ENCODE measurements around the gene MPP7.

Gene MPP7

DNA sequence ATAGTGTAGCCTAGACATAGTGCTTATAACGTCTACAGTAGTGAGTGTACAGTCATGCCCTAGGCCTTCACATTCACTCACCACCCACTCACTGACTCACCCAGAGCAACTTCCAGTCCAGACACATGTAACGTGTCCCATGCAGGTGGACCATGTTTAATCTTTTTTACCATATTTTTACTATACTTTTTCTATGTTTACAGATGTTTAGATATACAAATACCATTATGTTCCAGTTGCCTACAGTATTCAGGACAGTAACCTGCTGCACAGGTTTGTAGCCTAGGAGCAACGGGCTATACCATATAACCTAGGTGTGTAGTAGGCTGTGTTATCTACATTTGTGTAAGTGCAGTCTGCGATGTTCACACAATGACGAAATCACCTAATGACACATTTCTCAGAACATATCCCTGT lies 11.0 kb downstream of the MPP7 start:
- Histone ChIP-seq H3K27ac (ENCODE audit: low read length) (peak overlapping the region; percentile 4), H3K36me3 (ENCODE audit: control insufficient read depth in 1 of 2, insufficient read depth in 2 of 2, low read length in 2 of 2) (no peaks in the 10 kb centered on the region), H3K4me1 (ENCODE audit: control insufficient read depth in 1 of 2, insufficient read depth in 2 of 2, low read length in 2 of 2) (peaks cover 6 to 22% of the 10 kb centered on the region in 2 donors), H3K27me3 (ENCODE audit: low read depth, low read length) (no peaks in the 10 kb centered on the region), H3K4me3 (ENCODE audit: low read depth in 1 of 2, low read length in 2 of 2) (no peak overlapping the region), H3K9me3 (ENCODE audit: control insufficient read depth in 1 of 2, low read length in 2 of 2) (no peaks in the 10 kb centered on the region)

DNA sequence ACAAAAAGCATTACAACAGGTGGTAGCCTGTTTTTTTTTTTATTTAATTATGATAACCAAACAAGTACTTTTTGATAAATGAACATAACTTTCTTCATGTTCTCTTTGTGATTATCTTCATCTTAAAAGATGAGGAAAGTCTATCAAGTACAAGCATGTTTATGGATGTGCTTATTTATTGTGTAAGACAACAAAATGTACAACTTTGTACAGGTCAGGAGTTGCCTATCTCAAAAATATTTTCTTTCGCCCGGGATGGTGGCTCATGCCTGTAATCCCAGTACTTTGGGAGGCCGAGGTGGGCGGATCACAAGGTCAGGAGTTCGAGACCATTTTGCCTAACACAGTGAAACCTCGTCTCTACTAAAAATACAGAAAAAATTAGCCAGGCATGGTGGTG lies 17.0 kb downstream of the MPP7 start:
- Histone ChIP-seq H3K27ac (ENCODE audit: low read length) (no peak overlapping the region), H3K9me3 (ENCODE audit: control insufficient read depth in 1 of 2, low read length in 2 of 2) (no peaks in the 10 kb centered on the region), H3K4me3 (ENCODE audit: low read depth in 1 of 2, low read length in 2 of 2) (no peak overlapping the region), H3K4me1 (ENCODE audit: control insufficient read depth in 1 of 2, insufficient read depth in 2 of 2, low read length in 2 of 2) (peaks cover under 1 to 17% of the 10 kb centered on the region in 2 donors), H3K27me3 (ENCODE audit: low read depth, low read length) (no peaks in the 10 kb centered on the region), H3K36me3 (ENCODE audit: control insufficient read depth in 1 of 2, insufficient read depth in 2 of 2, low read length in 2 of 2) (no peaks in the 10 kb centered on the region)

DNA sequence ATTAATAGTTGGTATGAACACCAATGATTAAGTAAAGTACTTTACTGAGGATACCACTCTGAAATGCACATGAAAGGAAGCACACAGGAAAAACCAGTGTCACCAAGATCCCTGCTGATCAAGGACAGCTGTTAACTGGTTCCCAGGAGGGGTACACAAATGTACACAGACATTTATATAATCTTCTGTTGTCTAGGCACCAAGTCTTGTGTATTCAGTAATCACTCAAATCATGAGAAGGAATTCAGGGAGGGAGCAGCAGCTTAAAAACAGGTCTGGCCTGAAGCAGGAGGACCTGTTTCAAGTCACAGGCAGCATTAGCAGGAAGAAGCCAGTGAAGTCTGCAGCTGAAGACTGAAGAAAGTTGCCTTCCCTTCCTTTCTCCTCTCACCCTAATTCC lies 18.7 kb downstream of the MPP7 start:
- Histone ChIP-seq H3K27me3 (ENCODE audit: low read depth, low read length) (no peaks in the 10 kb centered on the region), H3K36me3 (ENCODE audit: control insufficient read depth in 1 of 2, insufficient read depth in 2 of 2, low read length in 2 of 2) (no peaks in the 10 kb centered on the region), H3K9me3 (ENCODE audit: control insufficient read depth in 1 of 2, low read length in 2 of 2) (no peaks in the 10 kb centered on the region), H3K4me3 (ENCODE audit: low read depth in 1 of 2, low read length in 2 of 2) (no peak overlapping the region), H3K4me1 (ENCODE audit: control insufficient read depth in 1 of 2, insufficient read depth in 2 of 2, low read length in 2 of 2) (peaks cover 5 to 28% of the 10 kb centered on the region in 2 donors), H3K27ac (ENCODE audit: low read length) (no peak overlapping the region)

DNA sequence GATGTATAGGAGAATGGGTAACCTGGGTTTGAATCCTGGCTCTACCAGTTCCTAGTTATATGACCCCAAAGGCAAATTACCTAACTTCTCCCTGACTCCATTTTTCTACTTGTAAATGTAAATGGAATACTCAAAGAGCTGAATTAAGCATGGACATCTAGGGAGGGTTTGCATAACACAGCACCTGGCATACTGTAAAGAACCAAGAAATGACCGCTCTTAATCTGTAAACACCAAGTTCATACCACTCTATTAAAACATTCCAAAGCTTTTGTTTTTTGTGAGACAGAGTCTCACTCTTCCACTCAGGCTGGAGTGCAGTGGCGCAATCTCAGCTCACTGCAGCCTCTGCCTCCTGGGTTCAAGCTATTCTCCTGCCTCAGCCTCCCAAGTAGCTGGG lies 19.6 kb downstream of the MPP7 start:
- Histone ChIP-seq H3K4me3 (ENCODE audit: low read depth in 1 of 2, low read length in 2 of 2) (no peak overlapping the region), H3K9me3 (ENCODE audit: control insufficient read depth in 1 of 2, low read length in 2 of 2) (no peaks in the 10 kb centered on the region), H3K36me3 (ENCODE audit: control insufficient read depth in 1 of 2, insufficient read depth in 2 of 2, low read length in 2 of 2) (no peaks in the 10 kb centered on the region), H3K4me1 (ENCODE audit: control insufficient read depth in 1 of 2, insufficient read depth in 2 of 2, low read length in 2 of 2) (peaks cover 5 to 28% of the 10 kb centered on the region in 2 donors), H3K27me3 (ENCODE audit: low read depth, low read length) (no peaks in the 10 kb centered on the region), H3K27ac (ENCODE audit: low read length) (no peak overlapping the region)

DNA sequence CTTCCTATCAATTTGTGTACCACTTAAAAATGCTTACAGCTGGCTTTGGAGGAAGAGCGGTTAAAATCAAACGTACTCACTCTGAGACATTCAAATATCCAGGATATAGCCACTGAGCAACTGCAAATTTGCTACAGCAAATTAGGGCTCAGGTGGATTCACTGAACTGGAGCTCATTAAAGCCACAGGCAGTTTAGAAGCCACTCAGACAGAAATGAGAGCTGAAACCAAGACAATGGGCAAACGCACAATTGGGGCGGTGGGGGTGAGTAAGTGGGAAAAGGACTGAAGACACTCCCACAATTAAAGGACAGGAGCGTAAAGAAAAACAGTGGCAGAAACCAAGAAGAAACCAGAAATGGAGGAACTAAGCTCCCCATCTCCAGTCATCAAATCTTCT lies 20.5 kb downstream of the MPP7 start:
- H3K4me3 ChIP-seq (ENCODE audit: low read depth in 1 of 2, low read length in 2 of 2) = no peak overlapping the region
- H3K36me3 ChIP-seq (ENCODE audit: control insufficient read depth in 1 of 2, insufficient read depth in 2 of 2, low read length in 2 of 2) = no peaks in the 10 kb centered on the region
- H3K9me3 ChIP-seq (ENCODE audit: control insufficient read depth in 1 of 2, low read length in 2 of 2) = no peaks in the 10 kb centered on the region
- no peaks in the 10 kb centered on the region for H3K27me3 ChIP-seq (ENCODE audit: low read depth, low read length)
- H3K4me1 ChIP-seq (ENCODE audit: control insufficient read depth in 1 of 2, insufficient read depth in 2 of 2, low read length in 2 of 2) = peaks cover 5 to 28% of the 10 kb centered on the region in 2 donors
- H3K27ac ChIP-seq (ENCODE audit: low read length) = no peak overlapping the region

DNA sequence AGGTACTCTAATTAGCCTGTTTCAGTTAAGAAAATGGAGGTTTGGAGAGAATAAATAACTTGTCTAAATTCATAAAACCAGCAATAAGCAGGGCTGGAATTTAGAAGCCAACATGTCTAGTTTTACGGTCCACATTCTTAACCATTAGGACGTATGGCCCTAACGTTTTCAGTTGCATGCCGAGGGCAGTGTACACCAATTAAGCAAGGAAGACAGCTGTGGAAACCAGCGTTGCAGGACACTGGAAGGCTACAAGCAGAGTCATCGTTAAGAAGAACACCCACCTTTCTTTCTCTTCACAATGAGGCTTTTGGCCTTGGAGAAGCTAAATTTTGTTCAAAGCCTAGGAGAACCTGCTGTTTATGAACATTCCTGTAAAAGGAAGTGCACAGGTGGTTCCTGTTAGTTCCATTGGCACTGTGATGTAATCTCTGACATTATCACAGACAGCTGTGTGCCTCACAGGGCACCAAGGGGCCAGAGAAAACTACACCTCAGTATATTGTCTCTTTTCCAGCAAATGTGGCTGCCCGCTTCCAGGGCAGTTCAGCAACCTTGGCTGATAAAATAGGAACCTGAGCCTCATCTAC lies 21.0 kb downstream of the MPP7 start:
- Histone ChIP-seq H3K27me3 (ENCODE audit: low read depth, low read length) (no peaks in the 10 kb centered on the region), H3K27ac (ENCODE audit: low read length) (no peak overlapping the region), H3K9me3 (ENCODE audit: control insufficient read depth in 1 of 2, low read length in 2 of 2) (no peaks in the 10 kb centered on the region), H3K4me1 (ENCODE audit: control insufficient read depth in 1 of 2, insufficient read depth in 2 of 2, low read length in 2 of 2) (peaks cover 5 to 28% of the 10 kb centered on the region in 2 donors), H3K36me3 (ENCODE audit: control insufficient read depth in 1 of 2, insufficient read depth in 2 of 2, low read length in 2 of 2) (no peaks in the 10 kb centered on the region), H3K4me3 (ENCODE audit: low read depth in 1 of 2, low read length in 2 of 2) (no peak overlapping the region)

DNA sequence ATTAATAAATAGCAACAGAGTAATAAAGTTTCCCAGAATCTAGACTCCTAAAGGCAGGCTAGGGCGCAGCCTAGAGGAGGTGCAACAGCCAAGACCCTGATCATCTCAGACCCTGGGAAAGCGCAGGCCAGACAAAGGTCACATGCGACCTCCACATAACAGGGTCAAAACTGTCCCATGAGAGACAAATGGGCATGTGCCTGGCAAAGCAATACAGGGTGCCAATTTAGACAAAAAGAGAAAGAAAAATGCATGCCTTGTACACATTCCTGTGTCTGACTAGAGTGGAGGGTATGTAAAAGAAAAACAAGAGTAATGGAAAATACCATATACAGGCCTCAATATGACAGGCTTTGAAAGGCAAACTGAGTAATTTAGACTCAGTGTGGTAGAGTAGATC lies 22.2 kb downstream of the MPP7 start:
- H3K27me3 ChIP-seq (ENCODE audit: low read depth, low read length) = no peaks in the 10 kb centered on the region
- no peaks in the 10 kb centered on the region for H3K36me3 ChIP-seq (ENCODE audit: control insufficient read depth in 1 of 2, insufficient read depth in 2 of 2, low read length in 2 of 2)
- H3K9me3 ChIP-seq (ENCODE audit: control insufficient read depth in 1 of 2, low read length in 2 of 2) = no peaks in the 10 kb centered on the region
- H3K27ac ChIP-seq (ENCODE audit: low read length) = no peak overlapping the region
- peaks cover 5 to 28% of the 10 kb centered on the region in 2 donors for H3K4me1 ChIP-seq (ENCODE audit: control insufficient read depth in 1 of 2, insufficient read depth in 2 of 2, low read length in 2 of 2)
- no peak overlapping the region for H3K4me3 ChIP-seq (ENCODE audit: low read depth in 1 of 2, low read length in 2 of 2)

DNA sequence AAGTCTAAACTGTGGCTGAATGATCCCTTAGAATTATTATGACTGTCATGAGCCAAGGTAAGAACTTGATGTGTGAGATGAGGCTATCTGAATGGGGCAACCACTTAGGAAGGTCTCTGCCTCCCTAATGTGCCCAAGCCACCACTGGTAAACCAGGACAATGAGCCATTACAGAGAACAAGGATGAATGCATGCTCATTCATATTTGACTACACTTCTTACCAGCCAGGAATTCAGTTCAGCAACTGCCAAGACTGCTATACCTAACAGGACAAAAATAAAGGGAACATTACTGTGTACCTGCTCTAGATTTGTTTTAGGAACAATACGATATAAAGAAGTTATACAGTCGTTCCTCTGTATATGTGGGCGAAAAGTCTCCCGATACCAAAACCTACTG lies 23.0 kb downstream of the MPP7 start:
- H3K4me1 ChIP-seq (ENCODE audit: control insufficient read depth in 1 of 2, insufficient read depth in 2 of 2, low read length in 2 of 2) = peaks cover 5 to 23% of the 10 kb centered on the region in 2 donors
- no peaks in the 10 kb centered on the region for H3K27me3 ChIP-seq (ENCODE audit: low read depth, low read length)
- no peaks in the 10 kb centered on the region for H3K9me3 ChIP-seq (ENCODE audit: control insufficient read depth in 1 of 2, low read length in 2 of 2)
- H3K27ac ChIP-seq (ENCODE audit: low read length) = no peak overlapping the region
- H3K4me3 ChIP-seq (ENCODE audit: low read depth in 1 of 2, low read length in 2 of 2) = no peak overlapping the region
- H3K36me3 ChIP-seq (ENCODE audit: control insufficient read depth in 1 of 2, insufficient read depth in 2 of 2, low read length in 2 of 2) = no peaks in the 10 kb centered on the region

DNA sequence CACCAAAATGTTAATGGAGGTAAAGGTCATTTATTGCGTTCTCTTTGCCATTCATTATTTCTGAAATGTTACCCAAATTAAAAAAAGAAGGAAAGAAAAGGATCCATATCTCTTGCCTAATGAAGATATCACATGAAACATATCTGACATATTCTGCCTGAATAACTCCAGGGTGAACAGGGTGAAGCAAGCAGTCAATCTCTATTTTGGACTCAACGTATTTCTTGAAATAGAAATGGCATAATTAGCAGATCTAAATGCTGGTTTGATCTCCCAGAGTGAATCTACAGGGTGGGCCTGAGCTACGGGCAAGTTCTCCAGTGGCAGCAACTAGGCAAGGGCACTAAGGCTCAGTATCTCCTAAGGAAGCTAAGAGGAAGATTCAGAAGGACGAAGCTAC lies 24.0 kb downstream of the MPP7 start:
- Histone ChIP-seq H3K36me3 (ENCODE audit: control insufficient read depth in 1 of 2, insufficient read depth in 2 of 2, low read length in 2 of 2) (no peaks in the 10 kb centered on the region), H3K9me3 (ENCODE audit: control insufficient read depth in 1 of 2, low read length in 2 of 2) (no peaks in the 10 kb centered on the region), H3K4me1 (ENCODE audit: control insufficient read depth in 1 of 2, insufficient read depth in 2 of 2, low read length in 2 of 2) (peaks cover 5 to 17% of the 10 kb centered on the region in 2 donors), H3K27me3 (ENCODE audit: low read depth, low read length) (no peaks in the 10 kb centered on the region), H3K27ac (ENCODE audit: low read length) (no peak overlapping the region), H3K4me3 (ENCODE audit: low read depth in 1 of 2, low read length in 2 of 2) (no peak overlapping the region)

DNA sequence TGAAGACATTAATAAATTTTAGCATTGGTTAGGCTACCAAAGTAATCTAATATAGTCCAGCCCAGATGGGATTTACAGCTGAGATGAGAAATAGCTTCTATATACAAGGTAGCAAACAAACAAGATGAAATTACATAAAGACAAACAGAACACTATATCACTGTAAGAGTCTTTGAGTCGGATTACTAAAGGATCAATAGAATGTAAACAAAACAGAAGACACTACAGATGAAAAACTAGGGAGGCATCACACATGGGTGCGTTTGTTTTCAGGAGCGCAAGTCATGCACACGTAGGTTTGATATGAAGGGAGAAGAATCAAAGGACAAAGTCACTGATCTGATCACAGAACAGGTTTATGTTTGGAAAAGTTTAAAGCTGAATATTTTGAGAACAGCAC lies 26.5 kb downstream of the MPP7 start:
- peaks cover 5 to 17% of the 10 kb centered on the region in 2 donors for H3K4me1 ChIP-seq (ENCODE audit: control insufficient read depth in 1 of 2, insufficient read depth in 2 of 2, low read length in 2 of 2)
- no peaks in the 10 kb centered on the region for H3K9me3 ChIP-seq (ENCODE audit: control insufficient read depth in 1 of 2, low read length in 2 of 2)
- no peaks in the 10 kb centered on the region for H3K36me3 ChIP-seq (ENCODE audit: control insufficient read depth in 1 of 2, insufficient read depth in 2 of 2, low read length in 2 of 2)
- no peak overlapping the region for H3K27ac ChIP-seq (ENCODE audit: low read length)
- no peaks in the 10 kb centered on the region for H3K27me3 ChIP-seq (ENCODE audit: low read depth, low read length)
- no peak overlapping the region for H3K4me3 ChIP-seq (ENCODE audit: low read depth in 1 of 2, low read length in 2 of 2)

DNA sequence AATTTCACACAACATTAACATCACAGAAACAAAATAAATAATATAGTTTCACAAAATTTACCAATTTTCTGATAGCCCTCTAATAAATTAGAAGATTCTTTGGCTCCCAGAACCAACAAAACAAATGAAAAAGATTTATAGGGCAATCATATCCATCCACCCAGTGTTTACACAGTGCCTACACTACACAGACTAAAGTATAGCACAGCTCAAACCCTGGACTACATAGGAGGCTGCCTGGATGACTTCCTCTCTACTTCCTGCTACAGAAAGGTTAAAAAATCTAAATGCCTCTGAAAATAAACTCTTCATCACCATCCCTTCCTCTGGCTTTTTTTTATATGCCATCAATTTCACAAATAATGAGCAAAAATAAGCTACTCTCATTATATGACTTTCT lies 28.4 kb downstream of the MPP7 start:
- Histone ChIP-seq H3K4me3 (ENCODE audit: low read depth in 1 of 2, low read length in 2 of 2) (no peak overlapping the region), H3K9me3 (ENCODE audit: control insufficient read depth in 1 of 2, low read length in 2 of 2) (no peaks in the 10 kb centered on the region), H3K27me3 (ENCODE audit: low read depth, low read length) (no peaks in the 10 kb centered on the region), H3K4me1 (ENCODE audit: control insufficient read depth in 1 of 2, insufficient read depth in 2 of 2, low read length in 2 of 2) (peaks cover 0 to 3% of the 10 kb centered on the region in 2 donors), H3K36me3 (ENCODE audit: control insufficient read depth in 1 of 2, insufficient read depth in 2 of 2, low read length in 2 of 2) (no peaks in the 10 kb centered on the region), H3K27ac (ENCODE audit: low read length) (no peak overlapping the region)

DNA sequence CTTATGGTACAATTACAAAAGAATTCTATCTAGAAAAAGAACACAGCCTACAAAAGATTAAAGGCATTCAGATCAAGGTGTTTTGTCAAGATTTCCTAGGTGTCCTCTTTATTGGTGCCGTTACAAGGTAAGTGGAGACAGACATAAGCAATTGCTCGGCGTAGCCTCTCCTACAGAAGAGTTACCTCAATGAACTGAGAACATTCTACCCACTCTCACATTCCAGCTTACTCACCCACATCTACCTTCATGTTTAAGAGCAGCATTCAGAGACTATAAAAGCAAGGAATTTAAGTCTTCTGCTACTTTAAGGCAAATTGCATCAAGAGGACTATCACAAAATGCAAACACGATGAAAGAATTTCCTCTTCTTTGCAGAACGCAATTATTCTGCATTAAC lies 29.5 kb downstream of the MPP7 start:
- Histone ChIP-seq H3K27me3 (ENCODE audit: low read depth, low read length) (no peaks in the 10 kb centered on the region), H3K36me3 (ENCODE audit: control insufficient read depth in 1 of 2, insufficient read depth in 2 of 2, low read length in 2 of 2) (no peaks in the 10 kb centered on the region), H3K4me1 (ENCODE audit: control insufficient read depth in 1 of 2, insufficient read depth in 2 of 2, low read length in 2 of 2) (peaks cover 0 to 3% of the 10 kb centered on the region in 2 donors), H3K27ac (ENCODE audit: low read length) (no peak overlapping the region), H3K4me3 (ENCODE audit: low read depth in 1 of 2, low read length in 2 of 2) (no peak overlapping the region), H3K9me3 (ENCODE audit: control insufficient read depth in 1 of 2, low read length in 2 of 2) (no peaks in the 10 kb centered on the region)

All from muscle layer of duodenum (tissue), 2 donors.